NB4 (cell line): ENCODE data around the gene CDC42EP4.

ENCODE experiments used
- CTCF ChIP-seq: IDR thresholded peaks from one replicate; pipeline ENCODE4 v1.5.1; 2012; ENCODE audit warnings: low read depth, low read length
- MAX ChIP-seq: IDR thresholded peaks from 2 replicates; pipeline ENCODE4 v1.6.1; 2011; ENCODE audit warnings: low read depth, low read length
- MYC ChIP-seq: IDR thresholded peaks from 2 replicates; pipeline ENCODE4 v1.6.1; 2011; ENCODE audit warnings: low read depth, low read length

GRCh38 chr17:73337330-73337710 lies 25.5 kb upstream of the CDC42EP4 start:
- TF ChIP-seq CTCF (no peak), MAX (no peak), MYC (no peak)
